B cell (primary cell): ENCODE measurements around the gene NRM. TPM values are rescaled to one million over a fixed set of nuclear protein-coding genes. Genes with fewer than 3 reads are reported as not detected.

Experiments
- ATAC-seq: fragments of 200-7000 bp; cut with Tn5 transposase; one replicate; pipeline ENCODE4 v1.10.0; 2021; ENCODE audit warnings: low read depth, mild to moderate bottlenecking, moderate number of reproducible peaks, moderate library complexity
- CTCF ChIA-PET: fragments of 350-600 bp; sonication (Branson Sonifier 250); formaldehyde crosslinking; loops from one replicate; lab custom pipeline; 2021; ENCODE audit warnings: antibody characterized with exemption, inconsistent platforms; lab: Charles Lee
- POLR2A ChIA-PET: fragments of 350-600 bp; sonication (Branson Sonifier 250); formaldehyde crosslinking; loops from one replicate; lab custom pipeline; 2021; ENCODE audit warnings: antibody characterized with exemption; lab: Charles Lee
- DNase-seq: peaks from one replicate; pipeline ENCODE4 v3.0.0; 2013
- H2AFZ ChIP-seq: 2 replicates; pipeline ENCODE4 v1.6.1; 2012; ENCODE audit warnings: mild to moderate bottlenecking, low read depth, low read length; ENCODE audit not compliant: insufficient read depth, poor library complexity, severe bottlenecking
- H3K27ac ChIP-seq, 2 donors: 1 replicate in 1 of 2; 2 replicates in 1 of 2; pipeline ENCODE4 v1.5.1; 2012 to 2013; ENCODE audit warnings: low read length in 2 of 2, mild to moderate bottlenecking in 2 of 2, moderate library complexity in 1 of 2
- H3K27me3 ChIP-seq, 4 experiments: fragments of 200-600 bp in 1 of 4; sonication (generic) in 1 of 4; replicated peaks in 1 of 4; 1 replicate in 2 of 4; 2 replicates in 2 of 4; pipeline versions ENCODE4 v1.6.1 to v1.7.0; 2013 to 2016; ENCODE audit warnings: low read length in 3 of 4, mild to moderate bottlenecking in 2 of 4, mixed read lengths in 1 of 4, moderate library complexity in 1 of 4; ENCODE audit not compliant: insufficient read depth in 4 of 4, control insufficient read depth in 3 of 4; ENCODE audit errors: control extremely low read depth in 1 of 4
- H3K36me3 ChIP-seq, 2 experiments: replicated peaks in 1 of 2; 1 replicate in 1 of 2; 2 replicates in 1 of 2; pipeline versions ENCODE4 v1.6.1 to v1.7.1; 2013; ENCODE audit warnings: low read length in 1 of 2; ENCODE audit not compliant: insufficient read depth in 2 of 2, control insufficient read depth in 1 of 2; ENCODE audit errors: control extremely low read depth in 1 of 2, extremely low read depth in 1 of 2
- H3K4me1 ChIP-seq, 2 donors: fragments of 200-600 bp in 1 of 2; sonication (generic) in 1 of 2; 1 replicate in 1 of 2; 2 replicates in 1 of 2; pipeline versions ENCODE4 v1.5.1 to v1.6.1; 2013 to 2017; ENCODE audit warnings: low read length in 2 of 2; ENCODE audit not compliant: control insufficient read depth in 2 of 2, insufficient read depth in 2 of 2
- H3K4me2 ChIP-seq: replicated peaks from 2 replicates; pipeline ENCODE3; 2012; ENCODE audit warnings: mild to moderate bottlenecking, low read depth, low read length; ENCODE audit not compliant: poor library complexity, severe bottlenecking
- H3K4me3 ChIP-seq, 5 experiments: fragments of 200-600 bp in 1 of 5; sonication (generic) in 1 of 5; 1 replicate in 3 of 5; 2 replicates in 2 of 5; pipeline versions ENCODE4 v1.5.1 to v1.7.0; 2011 to 2016; ENCODE audit warnings: low read length in 4 of 5, mild to moderate bottlenecking in 4 of 5, low read depth in 2 of 5, control low read depth in 1 of 5, moderate library complexity in 1 of 5; ENCODE audit not compliant: insufficient read depth in 1 of 5; ENCODE audit errors: control extremely low read depth in 1 of 5, extremely low read depth in 1 of 5
- H3K79me2 ChIP-seq: fragments of 200-600 bp; sonication (generic); one replicate; pipeline ENCODE4 v1.6.0; 2016; ENCODE audit warnings: low read length; ENCODE audit not compliant: control insufficient read depth, insufficient read depth
- H3K9ac ChIP-seq: fragments of 200-600 bp; sonication (generic); 2 replicates; pipeline ENCODE4 v1.6.1; 2017; ENCODE audit warnings: mild to moderate bottlenecking, low read length, moderate library complexity
- H3K9me3 ChIP-seq, 3 donors: one replicate each; pipeline versions ENCODE4 v1.6.1 to v1.7.1; 2013; ENCODE audit warnings: low read length in 2 of 3; ENCODE audit not compliant: control insufficient read depth in 2 of 3, insufficient read depth in 1 of 3; ENCODE audit errors: control extremely low read depth in 1 of 3
- H4K20me1 ChIP-seq: 2 replicates; pipeline ENCODE4 v1.6.0; 2012; ENCODE audit warnings: mild to moderate bottlenecking, low read length; ENCODE audit not compliant: insufficient read depth, control insufficient read depth, poor library complexity, severe bottlenecking
- H3K27ac Mint-ChIP-seq: one replicate; pipeline ENCODE4 v1.8.0; 2021; ENCODE audit warnings: mixed read lengths
- H3K27me3 Mint-ChIP-seq: one replicate; pipeline ENCODE4 v1.8.0; 2021; ENCODE audit warnings: mixed read lengths
- H3K4me1 Mint-ChIP-seq: one replicate; pipeline ENCODE4 v1.8.0; 2021; ENCODE audit warnings: mixed read lengths
- H3K4me3 Mint-ChIP-seq: one replicate; pipeline ENCODE4 v1.8.0; 2021; ENCODE audit warnings: mixed read lengths
- H3K9me3 Mint-ChIP-seq: one replicate; pipeline ENCODE4 v1.8.0; 2022; ENCODE audit warnings: mixed read lengths; ENCODE audit not compliant: insufficient read depth
- CTCF ChIP-seq: fragments of 200-600 bp; IDR thresholded peaks from one replicate; pipeline ENCODE4 v1.8.0; 2022; ENCODE audit warnings: antibody characterized with exemption, mild to moderate bottlenecking
- EZH2 ChIP-seq: IDR thresholded peaks from 2 replicates; pipeline ENCODE4 v1.6.1; 2012; ENCODE audit warnings: borderline replicate concordance, low read depth, mild to moderate bottlenecking, moderate library complexity, low read length; ENCODE audit not compliant: insufficient read depth, poor library complexity, severe bottlenecking
- WGBS: methylation state at CpG from one replicate; pipeline ENCODE4 v1.1.5; 2013; ENCODE audit warnings: missing lambda C conversion rate; ENCODE audit not compliant: insufficient coverage; 5-methylcytosine and 5-hydroxymethylcytosine counted together
- intact Hi-C: fragments of 100-400 bp; cut with micrococcal nuclease; formaldehyde crosslinking; loops from one replicate; pipeline ENCODE4 v1.10.0; 2022
- polyA plus RNA-seq: library from polyadenylated mRNA; depleted of rRNA; stranded (reverse); fragments of >200 nt; gene quantifications from 2 replicates; pipeline ENCODE4 v1.2.3, GENCODE V29; 2012
- total RNA-seq, 2 donors: library from RNA; stranded (reverse); fragments of 120-200 nt in 1 of 2; gene quantifications; 1 replicate in 1 of 2; 2 replicates in 1 of 2; pipeline versions ENCODE4 v1.2.3 to v1.2.4, GENCODE V29; 2013 to 2022

The NRM gene
- total and polyA plus RNA-seq, 2 donors (not counting 1 experiment from before 2014, with no cell fraction given): 24.9 to 26.0 TPM

GRCh38 chr6:30641048-30641447, 49.7 kb downstream of the NRM start:
- peaks cover 5% of the 10 kb centered on the region for H4K20me1 ChIP-seq
- peaks cover 0 to 1% of the 10 kb centered on the region in 2 donors for H3K4me1 ChIP-seq
- H3K9me3 ChIP-seq: no peaks in the 10 kb centered on the region
- no peak for DNase-seq
- no peak overlapping the region for H3K4me3 Mint-ChIP-seq
- WGBS: no CpG with 5 or more reads among the region's 1 CpG
- no peaks in the 10 kb centered on the region for H3K27me3 Mint-ChIP-seq
- no peaks in the 10 kb centered on the region for H3K9me3 Mint-ChIP-seq
- H3K79me2 ChIP-seq: peaks cover 3% of the 10 kb centered on the region
- ChIA-PET POLR2A (interaction anchor here (0.7 kb wide), 1 partner anchor 28 kb away, joined by 3 read pairs; no protein-coding TSS in a partner anchor), CTCF (interaction anchor here (0.7 to 1.8 kb wide), 3 partner anchors 96 to 402 kb away, joined by 3 to 8 read pairs (median 3); no protein-coding TSS in a partner anchor)
- no peak overlapping the region for H3K9ac ChIP-seq
- H3K4me3 ChIP-seq: no peak overlapping the region
- no peak for ATAC-seq
- peaks cover 7% of the 10 kb centered on the region for H3K4me1 Mint-ChIP-seq
- no peaks in the 10 kb centered on the region for H3K27me3 ChIP-seq
- TF ChIP-seq CTCF: no peak
- no peak for TF ChIP-seq EZH2
- H3K27ac Mint-ChIP-seq: no peak overlapping the region
- H2AFZ ChIP-seq: no peak overlapping the region
- H3K4me2 ChIP-seq: no peak overlapping the region
- peaks cover 3 to 15% of the 10 kb centered on the region in 2 experiments for H3K36me3 ChIP-seq
- intact Hi-C loops: no loop called here
- no peak overlapping the region for H3K27ac ChIP-seq

DNA sequence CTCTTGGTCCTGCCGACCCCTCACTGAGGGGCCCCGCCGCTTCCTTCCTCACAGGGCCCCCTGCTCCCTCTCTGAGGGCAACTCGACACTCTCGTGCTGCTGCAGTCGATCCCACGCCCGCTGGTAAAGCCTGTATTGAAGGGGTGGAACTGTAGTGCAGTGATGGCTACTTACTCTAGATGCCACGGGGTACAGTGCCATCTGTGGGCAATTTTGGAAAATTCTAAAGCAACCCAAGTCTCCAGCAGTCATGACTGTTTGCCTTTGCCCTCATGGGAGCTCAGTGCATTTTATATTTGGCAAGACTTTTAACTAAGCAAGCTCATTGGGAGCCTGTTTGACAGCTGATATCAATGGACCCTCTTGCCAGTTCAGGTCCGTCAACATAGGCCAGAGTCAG, 50.3 kb downstream of the NRM start:
- H3K79me2 ChIP-seq: no peaks in the 10 kb centered on the region
- H3K27ac ChIP-seq: no peak overlapping the region
- Mint-ChIP-seq H3K4me1 (peaks cover 2% of the 10 kb centered on the region), H3K4me3 (no peak overlapping the region), H3K27me3 (no peaks in the 10 kb centered on the region), H3K27ac (no peak overlapping the region), H3K9me3 (no peaks in the 10 kb centered on the region)
- POLR2A ChIA-PET: interaction anchor here (0.6 kb wide), 1 partner anchor 68 kb away, joined by 5 read pairs; no protein-coding TSS in a partner anchor
- H3K27me3 ChIP-seq: no peaks in the 10 kb centered on the region
- no peak overlapping the region for H3K9ac ChIP-seq
- H4K20me1 ChIP-seq: no peaks in the 10 kb centered on the region
- CTCF ChIA-PET: interaction anchor here (1.2 to 1.8 kb wide), 2 partner anchors 82 to 96 kb away, joined by 3 to 8 read pairs; no protein-coding TSS in a partner anchor
- no peak for DNase-seq
- no peaks in the 10 kb centered on the region for H3K4me1 ChIP-seq
- H3K9me3 ChIP-seq: no peaks in the 10 kb centered on the region
- WGBS: 66% methylated on average over 10 of the region's 10 CpGs
- H3K4me2 ChIP-seq: no peak overlapping the region
- H3K4me3 ChIP-seq: no peak overlapping the region
- intact Hi-C loops: no loop called here
- ATAC-seq: no peak
- no peak overlapping the region for H2AFZ ChIP-seq
- H3K36me3 ChIP-seq: peaks cover 3 to 13% of the 10 kb centered on the region in 2 experiments
- TF ChIP-seq CTCF (no peak), EZH2 (no peak)
